GM13976 (cell line): Measurements from ENCODE around the gene RPA3.
A peak's percentile ranks its signal among the peaks of the same experiment; 100 is the strongest.

ENCODE experiments used
- DNase-seq: peaks from one replicate; pipeline ENCODE4 v3.0.0; 2012; ENCODE audit warnings: low spot score
- in situ Hi-C: fragments of 300-500 bp; cut with MboI; formaldehyde crosslinking; loops from one replicate; pipeline ENCODE4 v1.12.0; 2022; ENCODE audit warnings: low sequenced_read_pairs, mixed read lengths, inconsistent platforms; ENCODE audit not compliant: unreplicated experiment
- TF ChIP-seq, protein P1 (sequence below): IDR thresholded peaks from 2 replicates; pipeline ENCODE4 v1.5.1; 2012; ENCODE audit warnings: borderline replicate concordance, mild to moderate bottlenecking; ENCODE audit not compliant: insufficient read depth; ENCODE audit errors: extremely low read depth, missing control alignments, control extremely low read depth

RPA3 gene

DNA sequence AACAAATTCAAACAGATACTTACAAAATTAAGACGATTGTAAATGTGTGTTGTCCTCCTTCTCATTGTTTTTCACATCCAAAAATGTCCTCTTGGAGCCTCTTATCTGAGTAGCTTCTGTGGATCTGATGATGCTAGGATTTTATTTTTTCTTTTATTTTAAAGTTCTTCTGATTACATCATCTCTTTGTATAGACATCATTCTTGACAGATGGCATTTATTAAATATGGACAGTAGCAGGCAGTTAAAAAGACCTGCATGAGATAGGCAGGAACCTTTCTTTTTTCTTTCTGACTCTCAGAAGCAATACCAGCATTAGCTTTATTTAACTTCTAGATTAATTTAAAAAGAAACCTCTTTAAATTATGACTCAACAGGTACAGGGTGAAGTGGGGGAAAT is at the start of gene RPA3:
RPA3 (minus strand) TSS at position 116 of the 400 bp plus-strand sequence. CDS start 78,189 bp downstream, outside the sequence.
- in situ Hi-C loops = no loop called here
- TF ChIP-seq, protein P1, sequence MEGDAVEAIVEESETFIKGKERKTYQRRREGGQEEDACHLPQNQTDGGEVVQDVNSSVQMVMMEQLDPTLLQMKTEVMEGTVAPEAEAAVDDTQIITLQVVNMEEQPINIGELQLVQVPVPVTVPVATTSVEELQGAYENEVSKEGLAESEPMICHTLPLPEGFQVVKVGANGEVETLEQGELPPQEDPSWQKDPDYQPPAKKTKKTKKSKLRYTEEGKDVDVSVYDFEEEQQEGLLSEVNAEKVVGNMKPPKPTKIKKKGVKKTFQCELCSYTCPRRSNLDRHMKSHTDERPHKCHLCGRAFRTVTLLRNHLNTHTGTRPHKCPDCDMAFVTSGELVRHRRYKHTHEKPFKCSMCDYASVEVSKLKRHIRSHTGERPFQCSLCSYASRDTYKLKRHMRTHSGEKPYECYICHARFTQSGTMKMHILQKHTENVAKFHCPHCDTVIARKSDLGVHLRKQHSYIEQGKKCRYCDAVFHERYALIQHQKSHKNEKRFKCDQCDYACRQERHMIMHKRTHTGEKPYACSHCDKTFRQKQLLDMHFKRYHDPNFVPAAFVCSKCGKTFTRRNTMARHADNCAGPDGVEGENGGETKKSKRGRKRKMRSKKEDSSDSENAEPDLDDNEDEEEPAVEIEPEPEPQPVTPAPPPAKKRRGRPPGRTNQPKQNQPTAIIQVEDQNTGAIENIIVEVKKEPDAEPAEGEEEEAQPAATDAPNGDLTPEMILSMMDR = no peak
- no peak for DNase-seq

DNA sequence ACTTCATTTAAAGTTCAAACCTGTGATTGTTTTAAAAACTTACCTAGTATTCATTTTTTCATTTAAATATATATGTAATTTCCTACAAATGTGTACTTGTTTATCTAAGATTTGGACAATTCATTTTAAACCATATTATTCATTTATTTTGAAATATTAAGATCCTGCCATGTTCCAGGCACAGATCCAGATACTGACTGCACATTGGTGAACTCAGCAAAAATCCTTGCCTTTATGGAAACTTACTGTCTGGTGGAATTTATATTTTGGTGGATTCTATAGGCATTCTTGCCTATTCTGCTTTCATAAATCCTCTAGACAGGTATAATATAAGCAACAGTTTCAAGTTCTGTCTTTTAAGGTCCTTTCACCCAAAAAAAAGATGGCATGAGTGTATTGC is 48.3 kb upstream of the RPA3 start:
- in situ Hi-C loops = no loop called here
- no peak for DNase-seq
- TF ChIP-seq, protein P1 = no peak

DNA sequence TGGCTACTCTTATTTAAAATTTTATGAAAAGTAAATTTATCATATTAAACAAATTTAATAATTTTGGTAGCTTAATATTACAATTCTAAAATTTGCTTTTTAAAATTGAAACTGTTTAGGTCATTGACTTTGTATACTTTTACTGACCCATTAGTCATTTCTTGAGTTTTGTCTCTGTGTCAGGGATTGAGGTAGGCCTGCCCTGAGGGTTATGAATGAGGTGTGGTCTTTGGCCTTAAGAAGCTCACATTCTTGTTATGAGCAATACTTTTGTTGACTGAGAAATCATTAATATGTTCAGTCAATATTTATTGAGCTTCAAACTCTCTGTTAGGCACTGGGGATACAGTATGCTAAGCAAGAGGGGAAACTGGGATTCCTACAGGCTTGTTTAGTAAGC is 47.0 kb upstream of the RPA3 start:
- in situ Hi-C loops = no loop called here
- TF ChIP-seq, protein P1 = no peak
- peak; percentile 37 for DNase-seq

DNA sequence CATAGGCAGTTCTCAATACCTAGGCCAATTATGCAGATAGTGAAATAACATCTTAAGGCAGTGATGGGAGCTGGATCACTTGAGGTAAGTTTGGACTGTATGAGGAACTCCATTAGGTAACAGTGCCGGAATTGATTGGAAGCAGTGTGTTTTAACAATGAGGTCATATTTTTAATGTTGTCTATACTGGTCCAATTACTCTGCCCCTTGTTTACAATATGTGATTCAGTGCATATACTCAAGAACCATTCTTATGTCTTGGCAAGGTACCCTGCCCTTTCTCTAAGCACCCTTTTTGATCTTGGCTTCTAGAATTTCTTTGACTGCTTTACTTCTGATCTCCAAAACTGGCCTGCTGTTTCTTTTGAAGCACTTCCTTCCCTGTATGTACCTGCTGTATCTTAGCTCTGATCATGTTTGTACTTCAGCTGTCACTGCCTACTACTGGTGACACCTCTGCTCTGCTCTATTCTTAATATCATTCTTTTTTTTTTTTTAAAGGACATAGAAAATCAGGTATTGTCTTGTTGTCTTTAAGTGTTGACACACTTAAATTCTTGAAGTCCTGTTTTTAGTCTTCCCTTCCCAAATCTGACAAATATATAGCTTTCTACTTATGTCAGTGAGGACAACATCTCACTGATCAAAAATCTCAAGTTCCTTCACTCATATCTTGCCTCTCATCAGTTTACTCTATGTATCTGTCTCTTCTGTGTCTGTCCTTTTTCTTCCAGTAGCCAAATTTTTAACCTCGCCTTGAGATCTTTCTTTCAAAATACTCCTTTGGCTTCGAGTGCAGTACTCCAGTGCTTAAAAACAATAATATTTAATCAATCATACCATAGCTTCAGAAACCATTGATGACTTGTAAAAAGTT is 46.4 kb upstream of the RPA3 start:
- in situ Hi-C loops = no loop called here
- DNase-seq = no peak
- TF ChIP-seq, protein P1 = no peak

DNA sequence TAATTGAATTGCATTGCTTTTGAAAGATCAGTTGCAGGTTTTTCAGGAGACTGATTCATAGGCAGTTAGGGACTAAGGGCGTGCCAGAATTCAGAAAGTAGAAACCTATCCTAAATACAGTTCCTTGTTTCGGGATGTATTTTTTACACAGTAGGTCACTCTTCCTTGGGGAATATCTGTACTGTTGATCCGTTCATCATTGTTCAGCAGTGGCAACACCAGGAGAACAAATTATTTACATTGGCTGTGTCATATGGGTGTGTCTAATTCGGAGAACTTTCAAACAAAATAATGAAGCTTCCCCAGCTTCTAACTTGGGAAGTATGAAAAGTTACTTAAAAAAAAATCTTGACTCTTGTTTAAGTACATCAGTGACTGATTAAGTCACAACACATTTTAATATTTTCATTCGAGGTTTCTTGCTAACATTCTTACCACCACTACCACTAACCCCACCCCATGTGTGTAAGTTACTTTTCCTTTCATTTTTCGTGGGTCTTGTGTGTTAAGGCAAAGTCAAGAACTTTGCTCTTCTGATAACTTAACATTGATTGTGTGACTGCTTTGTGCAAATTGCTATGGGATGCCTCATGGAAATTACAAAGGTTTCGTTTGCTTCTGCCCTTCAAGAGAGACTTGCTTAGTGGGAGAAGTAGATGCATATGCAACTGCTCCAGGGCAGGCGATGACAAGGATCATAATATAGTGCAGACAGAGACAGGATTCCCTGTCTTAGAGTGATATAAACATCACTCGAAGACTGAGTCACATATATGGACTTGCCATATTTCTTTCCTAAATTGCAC is 43.8 kb upstream of the RPA3 start:
- in situ Hi-C loops = no loop called here
- no peak for DNase-seq
- TF ChIP-seq, protein P1 = no peak

DNA sequence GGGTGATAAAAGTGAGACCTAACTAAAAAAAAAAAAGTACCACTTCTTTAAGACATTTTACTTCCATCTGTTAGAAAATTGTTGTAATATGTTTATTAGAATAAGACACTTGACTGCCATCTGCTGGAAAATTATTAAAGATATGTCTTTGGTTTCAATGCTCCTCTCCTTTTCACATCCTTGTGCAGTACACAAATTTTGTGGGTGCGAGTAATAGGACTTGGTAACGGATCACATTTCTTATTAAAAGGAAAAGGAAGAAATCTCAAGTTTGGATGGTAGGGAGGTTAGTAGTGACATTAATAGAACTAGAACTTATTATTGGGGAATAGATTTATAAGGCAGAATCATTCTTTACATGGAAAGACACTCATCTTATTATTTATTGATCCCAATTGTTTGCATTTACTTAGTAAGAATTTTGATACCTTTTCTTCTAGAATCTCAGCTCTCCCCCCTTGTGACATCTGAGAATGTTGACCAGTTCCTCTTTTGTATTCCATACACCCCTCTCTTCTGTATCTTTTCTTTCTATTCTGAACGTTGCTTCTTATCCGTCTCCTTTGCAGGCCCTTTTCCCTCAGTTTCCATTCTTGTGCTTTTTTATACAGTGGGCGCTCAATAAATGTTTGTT is 43.0 kb upstream of the RPA3 start:
- TF ChIP-seq, protein P1 = peak; percentile 30
- DNase-seq = no peak
- in situ Hi-C loops = no loop called here
